ENCODE measurements around the gene IGLL5. TPM values are rescaled to one million over a fixed set of nuclear protein-coding genes. Genes with fewer than 3 reads are reported as not detected.

IGLL5 gene
- total RNA-seq, result under 1 TPM in 1 of 3 donors, not detected in 2; 0.79 TPM

- DNase-seq, result no peak
- Mint-ChIP-seq H3K27me3 (ENCODE audit: low read depth) (peaks cover 8% of the 10 kb centered on the region), H3K4me3 (peak within 1 kb of the TSS; percentile 61), H3K36me3 (ENCODE audit: insufficient read depth) (no peaks in the 10 kb centered on the region), H3K9me3 (no peaks in the 10 kb centered on the region), H3K4me1 (ENCODE audit: low read depth) (peaks cover 7% of the 10 kb centered on the region)
- ATAC-seq, result no peak
Observed at GRCh38 chr22:22887621-22888503, at the start of gene IGLL5. TSS of gene IGLL5 (plus strand) at chr22:22887816. CDS start at chr22:22888054, 238 bp downstream.

GRCh38 chr22:22838148-22838786, 49.3 kb upstream of the IGLL5 start:
- Mint-ChIP-seq H3K4me3 (no peak overlapping the region), H3K9me3 (no peaks in the 10 kb centered on the region)

GRCh38 chr22:22839570-22840314, 47.9 kb upstream of the IGLL5 start:
- peaks cover 3% of the 10 kb centered on the region for H3K36me3 Mint-ChIP-seq (ENCODE audit: insufficient read depth)
- no peak for DNase-seq
- no peaks in the 10 kb centered on the region for H3K27me3 Mint-ChIP-seq (ENCODE audit: low read depth)
- no peak overlapping the region for H3K4me3 Mint-ChIP-seq
- H3K4me1 Mint-ChIP-seq (ENCODE audit: low read depth), result peaks cover 32% of the 10 kb centered on the region
- H3K9me3 Mint-ChIP-seq, result no peaks in the 10 kb centered on the region
- no peak for ATAC-seq

More at GRCh38 chr22:22838148-22838786, 49.3 kb upstream of the IGLL5 start:
- Mint-ChIP-seq H3K27me3 (ENCODE audit: low read depth) (no peaks in the 10 kb centered on the region), H3K36me3 (ENCODE audit: insufficient read depth) (peaks cover 3% of the 10 kb centered on the region), H3K4me1 (ENCODE audit: low read depth) (peaks cover 22% of the 10 kb centered on the region)
- no peak for DNase-seq
- no peak for ATAC-seq

- Mint-ChIP-seq H3K36me3 (ENCODE audit: insufficient read depth) (peaks cover 3% of the 10 kb centered on the region), H3K27me3 (ENCODE audit: low read depth) (no peaks in the 10 kb centered on the region), H3K9me3 (no peaks in the 10 kb centered on the region), H3K4me1 (ENCODE audit: low read depth) (peaks cover 38% of the 10 kb centered on the region), H3K4me3 (no peak overlapping the region)
- ATAC-seq (no peak), DNase-seq (no peak)
Observed at GRCh38 chr22:22840780-22841179, 46.8 kb upstream of the IGLL5 start.

GRCh38 chr22:22841598-22841997, 46.0 kb upstream of the IGLL5 start:
- Mint-ChIP-seq H3K9me3 (no peaks in the 10 kb centered on the region), H3K27me3 (ENCODE audit: low read depth) (no peaks in the 10 kb centered on the region), H3K36me3 (ENCODE audit: insufficient read depth) (peaks cover 3% of the 10 kb centered on the region), H3K4me1 (ENCODE audit: low read depth) (peaks cover 41% of the 10 kb centered on the region), H3K4me3 (no peak overlapping the region)
- ATAC-seq (no peak), DNase-seq (no peak)

- Mint-ChIP-seq H3K4me1 (ENCODE audit: low read depth) (peaks cover 45% of the 10 kb centered on the region), H3K9me3 (no peaks in the 10 kb centered on the region), H3K4me3 (no peak overlapping the region), H3K27me3 (ENCODE audit: low read depth) (no peaks in the 10 kb centered on the region), H3K36me3 (ENCODE audit: insufficient read depth) (peaks cover 3% of the 10 kb centered on the region)
- DNase-seq (no peak), ATAC-seq (no peak)
Observed at GRCh38 chr22:22842085-22842484, 45.5 kb upstream of the IGLL5 start.

GRCh38 chr22:22843848-22844247, 43.8 kb upstream of the IGLL5 start:
- Mint-ChIP-seq H3K9me3 (no peaks in the 10 kb centered on the region), H3K27me3 (ENCODE audit: low read depth) (no peaks in the 10 kb centered on the region), H3K36me3 (ENCODE audit: insufficient read depth) (peaks cover 3% of the 10 kb centered on the region), H3K4me3 (no peak overlapping the region), H3K4me1 (ENCODE audit: low read depth) (peaks cover 50% of the 10 kb centered on the region)
- no peak for ATAC-seq
- DNase-seq, result no peak

GRCh38 chr22:22847241-22847640, 40.4 kb upstream of the IGLL5 start:
- no peak for DNase-seq
- Mint-ChIP-seq H3K27me3 (ENCODE audit: low read depth) (no peaks in the 10 kb centered on the region), H3K4me1 (ENCODE audit: low read depth) (peaks cover 49% of the 10 kb centered on the region), H3K4me3 (no peak overlapping the region), H3K36me3 (ENCODE audit: insufficient read depth) (no peaks in the 10 kb centered on the region), H3K9me3 (no peaks in the 10 kb centered on the region)
- no peak for ATAC-seq

- Mint-ChIP-seq H3K9me3 (no peaks in the 10 kb centered on the region), H3K4me1 (ENCODE audit: low read depth) (peaks cover 47% of the 10 kb centered on the region), H3K27me3 (ENCODE audit: low read depth) (no peaks in the 10 kb centered on the region), H3K36me3 (ENCODE audit: insufficient read depth) (no peaks in the 10 kb centered on the region), H3K4me3 (no peak overlapping the region)
- ATAC-seq (peak; percentile 76 to 89), DNase-seq (peak; percentile 66)
Observed at GRCh38 chr22:22848364-22848866, 39.2 kb upstream of the IGLL5 start.

- peaks cover 36% of the 10 kb centered on the region for H3K4me1 Mint-ChIP-seq (ENCODE audit: low read depth)
- DNase-seq (no peak), ATAC-seq (no peak)
- H3K9me3 Mint-ChIP-seq, result no peaks in the 10 kb centered on the region
- H3K36me3 Mint-ChIP-seq (ENCODE audit: insufficient read depth), result no peaks in the 10 kb centered on the region
- H3K4me3 Mint-ChIP-seq, result no peak overlapping the region
- H3K27me3 Mint-ChIP-seq (ENCODE audit: low read depth), result no peaks in the 10 kb centered on the region
Observed at GRCh38 chr22:22849640-22850610, 37.7 kb upstream of the IGLL5 start.

GRCh38 chr22:22851969-22852368, 35.6 kb upstream of the IGLL5 start:
- Mint-ChIP-seq H3K36me3 (ENCODE audit: insufficient read depth) (no peaks in the 10 kb centered on the region), H3K4me1 (ENCODE audit: low read depth) (peaks cover 23% of the 10 kb centered on the region), H3K27me3 (ENCODE audit: low read depth) (no peaks in the 10 kb centered on the region), H3K9me3 (no peaks in the 10 kb centered on the region), H3K4me3 (no peak overlapping the region)
- ATAC-seq (no peak), DNase-seq (no peak)

- no peak for ATAC-seq
- no peaks in the 10 kb centered on the region for H3K9me3 Mint-ChIP-seq
- peaks cover 11% of the 10 kb centered on the region for H3K4me1 Mint-ChIP-seq (ENCODE audit: low read depth)
- no peaks in the 10 kb centered on the region for H3K36me3 Mint-ChIP-seq (ENCODE audit: insufficient read depth)
- H3K27me3 Mint-ChIP-seq (ENCODE audit: low read depth), result no peaks in the 10 kb centered on the region
- DNase-seq, result no peak
- no peak overlapping the region for H3K4me3 Mint-ChIP-seq
Observed at GRCh38 chr22:22853713-22854112, 33.9 kb upstream of the IGLL5 start.

- no peaks in the 10 kb centered on the region for H3K27me3 Mint-ChIP-seq (ENCODE audit: low read depth)
- H3K4me1 Mint-ChIP-seq (ENCODE audit: low read depth), result peaks cover 6% of the 10 kb centered on the region
- DNase-seq (no peak), ATAC-seq (no peak)
- H3K4me3 Mint-ChIP-seq, result no peak overlapping the region
- H3K9me3 Mint-ChIP-seq, result no peaks in the 10 kb centered on the region
- H3K36me3 Mint-ChIP-seq (ENCODE audit: insufficient read depth), result no peaks in the 10 kb centered on the region
Observed at GRCh38 chr22:22854466-22854865, 33.1 kb upstream of the IGLL5 start.

Measured in activated T-cell treated with anti-CD3 and anti-CD28 coated beads, Interleukin-2, amount 50 U/mL, for 4 hours (primary cell).